ENCODE data around the gene CCNQ.

The CCNQ gene

GRCh38 chrX:153598541-153599191 lies at the start of gene CCNQ:
Gene CCNQ (minus strand): TSS chrX:153599139. CDS start chrX:153599073, 66 bp downstream.
- DNase-seq, result no peak

GRCh38 chrX:153647461-153648357 lies 48.8 kb upstream of the CCNQ start:
- no peak for DNase-seq

- DNase-seq, result no peak
Measured at GRCh38 chrX:153646620-153647373, 47.9 kb upstream of the CCNQ start, which contains the start of gene DUSP9. Gene DUSP9 (plus strand): TSS chrX:153647203. CDS start chrX:153647954, 751 bp downstream.

GRCh38 chrX:153645921-153646488 lies 47.1 kb upstream of the CCNQ start:
- DNase-seq, result no peak

GRCh38 chrX:153645151-153645550 lies 46.2 kb upstream of the CCNQ start:
- DNase-seq, result no peak

- DNase-seq, result no peak
Measured at GRCh38 chrX:153644356-153645125, 45.6 kb upstream of the CCNQ start.

- no peak for DNase-seq
Measured at GRCh38 chrX:153643431-153644351, 44.8 kb upstream of the CCNQ start.

- no peak for DNase-seq
Measured at GRCh38 chrX:153642655-153643430, 43.9 kb upstream of the CCNQ start.

GRCh38 chrX:153642051-153642654 lies 43.2 kb upstream of the CCNQ start:
- no peak for DNase-seq

- no peak for DNase-seq
Measured at GRCh38 chrX:153641627-153642026, 42.7 kb upstream of the CCNQ start.

GRCh38 chrX:153640736-153641575 lies 42.0 kb upstream of the CCNQ start:
- no peak for DNase-seq

GRCh38 chrX:153640045-153640686 lies 41.2 kb upstream of the CCNQ start:
- DNase-seq, result no peak

- no peak for DNase-seq
Measured at GRCh38 chrX:153639177-153640044, 40.5 kb upstream of the CCNQ start.

- DNase-seq, result no peak
Measured at GRCh38 chrX:153638436-153639176, 39.7 kb upstream of the CCNQ start.

- no peak for DNase-seq
Measured at GRCh38 chrX:153638041-153638371, 39.1 kb upstream of the CCNQ start.
